Activated T-cell treated with anti-CD3 and anti-CD28 coated beads, Interleukin-2, amount 50 U/mL, for 24 hours (primary cell): Measurements from ENCODE around the gene CRKL.

ENCODE experiments used
- DNase-seq: peaks from one replicate; pipeline ENCODE4 v3.0.0-alpha.2; 2020
- H3K27ac Mint-ChIP-seq: 2 replicates; pipeline ENCODE4 v1.8.0; 2020; ENCODE audit warnings: mild to moderate bottlenecking, mixed read lengths
- H3K27me3 Mint-ChIP-seq: 2 replicates; pipeline ENCODE4 v1.8.0; 2020; ENCODE audit warnings: mixed read lengths
- H3K36me3 Mint-ChIP-seq: 2 replicates; pipeline ENCODE4 v1.8.0; 2020; ENCODE audit warnings: low read depth, mixed read lengths
- H3K4me1 Mint-ChIP-seq: 2 replicates; pipeline ENCODE4 v1.8.0; 2020; ENCODE audit warnings: low read depth, mixed read lengths
- H3K4me3 Mint-ChIP-seq: 2 replicates; pipeline ENCODE4 v1.8.0; 2020; ENCODE audit warnings: mild to moderate bottlenecking, moderate library complexity, mixed read lengths
- H3K9me3 Mint-ChIP-seq: 2 replicates; pipeline ENCODE4 v1.8.0; 2020; ENCODE audit warnings: mixed read lengths

The CRKL gene

GRCh38 chr22:20992456-20993303, 75.5 kb downstream of the CRKL start:
- Mint-ChIP-seq H3K36me3 (peaks cover 83% of the 10 kb centered on the region), H3K9me3 (no peaks in the 10 kb centered on the region), H3K4me1 (no peaks in the 10 kb centered on the region), H3K27ac (no peak overlapping the region), H3K27me3 (no peaks in the 10 kb centered on the region), H3K4me3 (no peak overlapping the region)
- no peak for DNase-seq

GRCh38 chr22:20993304-20994127, 76.3 kb downstream of the CRKL start:
- no peak overlapping the region for H3K4me3 Mint-ChIP-seq
- H3K27ac Mint-ChIP-seq: no peak overlapping the region
- H3K27me3 Mint-ChIP-seq: no peaks in the 10 kb centered on the region
- H3K36me3 Mint-ChIP-seq: peaks cover 83% of the 10 kb centered on the region
- no peak for DNase-seq
- H3K4me1 Mint-ChIP-seq: no peaks in the 10 kb centered on the region
- no peaks in the 10 kb centered on the region for H3K9me3 Mint-ChIP-seq

- peaks cover 83% of the 10 kb centered on the region for H3K36me3 Mint-ChIP-seq
These were observed 77.1 kb downstream of the CRKL start for GRCh38 chr22:20994128-20994901.

GRCh38 chr22:20994902-20995241, 77.7 kb downstream of the CRKL start:
- Mint-ChIP-seq H3K4me1 (peaks cover 8% of the 10 kb centered on the region), H3K27ac (peak overlapping the region; percentile 6), H3K36me3 (peaks cover 86% of the 10 kb centered on the region), H3K4me3 (no peak overlapping the region), H3K9me3 (no peaks in the 10 kb centered on the region), H3K27me3 (no peaks in the 10 kb centered on the region)
- DNase-seq: no peak

More at GRCh38 chr22:20994128-20994901, 77.1 kb downstream of the CRKL start:
- Mint-ChIP-seq H3K27ac (peak overlapping the region; percentile 6), H3K27me3 (no peaks in the 10 kb centered on the region), H3K4me1 (peaks cover 5% of the 10 kb centered on the region), H3K9me3 (no peaks in the 10 kb centered on the region), H3K4me3 (no peak overlapping the region)
- no peak for DNase-seq

- Mint-ChIP-seq H3K27ac (peak overlapping the region; percentile 67), H3K4me1 (peaks cover 14% of the 10 kb centered on the region), H3K27me3 (no peaks in the 10 kb centered on the region), H3K9me3 (no peaks in the 10 kb centered on the region), H3K4me3 (no peak overlapping the region), H3K36me3 (peaks cover 88% of the 10 kb centered on the region)
- DNase-seq: no peak
These were observed 78.3 kb downstream of the CRKL start for GRCh38 chr22:20995329-20996030.

GRCh38 chr22:20996031-20996410, 78.8 kb downstream of the CRKL start:
- peaks cover 19% of the 10 kb centered on the region for H3K4me1 Mint-ChIP-seq
- no peak overlapping the region for H3K4me3 Mint-ChIP-seq
- no peaks in the 10 kb centered on the region for H3K27me3 Mint-ChIP-seq
- H3K27ac Mint-ChIP-seq: peak overlapping the region; percentile 65
- no peak for DNase-seq
- H3K36me3 Mint-ChIP-seq: peaks cover 88% of the 10 kb centered on the region
- H3K9me3 Mint-ChIP-seq: no peaks in the 10 kb centered on the region

- no peak for DNase-seq
- Mint-ChIP-seq H3K36me3 (peaks cover 86% of the 10 kb centered on the region), H3K27ac (peak overlapping the region; percentile 44), H3K9me3 (no peaks in the 10 kb centered on the region), H3K4me3 (no peak overlapping the region), H3K27me3 (no peaks in the 10 kb centered on the region), H3K4me1 (peaks cover 23% of the 10 kb centered on the region)
These were observed 79.7 kb downstream of the CRKL start for GRCh38 chr22:20996598-20997535.

- peaks cover 84% of the 10 kb centered on the region for H3K36me3 Mint-ChIP-seq
- H3K27ac Mint-ChIP-seq: peak overlapping the region; percentile 99
- no peak for DNase-seq
- H3K4me3 Mint-ChIP-seq: no peak overlapping the region
- no peaks in the 10 kb centered on the region for H3K27me3 Mint-ChIP-seq
- no peaks in the 10 kb centered on the region for H3K9me3 Mint-ChIP-seq
- peaks cover 23% of the 10 kb centered on the region for H3K4me1 Mint-ChIP-seq
These were observed 80.5 kb downstream of the CRKL start for GRCh38 chr22:20997536-20998257.

GRCh38 chr22:20998411-20999336, 81.5 kb downstream of the CRKL start:
- Mint-ChIP-seq H3K9me3 (no peaks in the 10 kb centered on the region), H3K4me1 (peaks cover 31% of the 10 kb centered on the region), H3K36me3 (peaks cover 80% of the 10 kb centered on the region), H3K4me3 (peak overlapping the region; percentile 35), H3K27me3 (no peaks in the 10 kb centered on the region), H3K27ac (peak overlapping the region; percentile 99)
- DNase-seq: peak; percentile 41

GRCh38 chr22:20999350-21000206, 82.4 kb downstream of the CRKL start:
- H3K27me3 Mint-ChIP-seq: no peaks in the 10 kb centered on the region
- H3K4me3 Mint-ChIP-seq: peak overlapping the region; percentile 94
- peaks cover 37% of the 10 kb centered on the region for H3K4me1 Mint-ChIP-seq
- H3K36me3 Mint-ChIP-seq: peaks cover 78% of the 10 kb centered on the region
- H3K9me3 Mint-ChIP-seq: no peaks in the 10 kb centered on the region
- H3K27ac Mint-ChIP-seq: peak overlapping the region; percentile 99
- DNase-seq: no peak

- H3K27ac Mint-ChIP-seq: peak overlapping the region; percentile 99
- no peaks in the 10 kb centered on the region for H3K9me3 Mint-ChIP-seq
- no peaks in the 10 kb centered on the region for H3K27me3 Mint-ChIP-seq
- no peak for DNase-seq
- H3K4me1 Mint-ChIP-seq: peaks cover 37% of the 10 kb centered on the region
- peaks cover 72% of the 10 kb centered on the region for H3K36me3 Mint-ChIP-seq
- peak overlapping the region; percentile 94 for H3K4me3 Mint-ChIP-seq
These were observed 83.2 kb downstream of the CRKL start for GRCh38 chr22:21000207-21000986.
